Small intestine (tissue), 7 donors: Measurements from ENCODE around the gene SS18L1. TPM values are rescaled to one million over a fixed set of nuclear protein-coding genes. Genes with fewer than 3 reads are reported as not detected.

Experiments
- DNase-seq, 2 donors: peaks; one replicate each; pipeline versions ENCODE4 v3.0.0 to v3.0.0-alpha.2; 2013
- FAIRE-seq: peaks from 2 replicates; lab custom pipeline; 2012; peaks lifted over from hg19 to GRCh38; lab: Jason Lieb, UNC
- H3K27ac ChIP-seq, 3 donors: one replicate each; pipeline ENCODE4 v1.5.1; 2013; ENCODE audit warnings: low read length in 2 of 3, mild to moderate bottlenecking in 2 of 3, control low read depth in 1 of 3, inconsistent platforms in 1 of 3, low read depth in 1 of 3, moderate library complexity in 1 of 3
- H3K27me3 ChIP-seq, 3 donors: one replicate each; pipeline ENCODE4 v1.6.1; 2013; ENCODE audit warnings: low read length in 3 of 3, inconsistent platforms in 1 of 3; ENCODE audit not compliant: control insufficient read depth in 3 of 3, insufficient read depth in 3 of 3
- H3K36me3 ChIP-seq, 3 donors: one replicate each; pipeline ENCODE4 v1.6.1; 2013; ENCODE audit warnings: low read length in 3 of 3, inconsistent platforms in 1 of 3, low read depth in 1 of 3, mild to moderate bottlenecking in 1 of 3, moderate library complexity in 1 of 3; ENCODE audit not compliant: control insufficient read depth in 3 of 3, insufficient read depth in 2 of 3
- H3K4me1 ChIP-seq, 3 donors: one replicate each; pipeline ENCODE4 v1.6.1; 2013; ENCODE audit warnings: low read length in 2 of 3, inconsistent platforms in 1 of 3, low read depth in 1 of 3, mild to moderate bottlenecking in 1 of 3, moderate library complexity in 1 of 3; ENCODE audit not compliant: control insufficient read depth in 3 of 3, insufficient read depth in 2 of 3
- H3K4me3 ChIP-seq, 3 donors: one replicate each; pipeline ENCODE4 v1.5.1; 2013; ENCODE audit warnings: low read length in 3 of 3, control low read depth in 1 of 3, inconsistent platforms in 1 of 3, low read depth in 1 of 3, mild to moderate bottlenecking in 1 of 3, moderate library complexity in 1 of 3
- H3K9me3 ChIP-seq, 2 donors: one replicate each; pipeline ENCODE4 v1.6.1; 2013; ENCODE audit warnings: low read depth in 1 of 2, low read length in 1 of 2; ENCODE audit not compliant: control insufficient read depth in 2 of 2, insufficient read depth in 1 of 2
- WGBS, 3 donors: extraction: QIAGEN DNeasy Blood & Tissue Kit; methylation state at CpG; one replicate each; pipeline ENCODE4 v1.1.7; 2013; 5-methylcytosine and 5-hydroxymethylcytosine counted together
- polyA plus RNA-seq, 4 donors: library from polyadenylated mRNA; stranded (reverse) in 3 of 4; unstranded in 1 of 4; fragments of 200-250 nt in 3 of 4; fragments of 120-200 nt in 1 of 4; gene quantifications; one replicate each; pipeline versions ENCODE4 v1.2.1 to v1.2.3, GENCODE V29; 2013
- donor health status: healthy with polysubstance abuse.
- donor health status: control.
- donor health status: control.
- donor health status: Bipolar disorder and iron deficiency.
- donor health status: healthy.

Gene SS18L1
- polyA plus RNA-seq, 4 donors: 7.5 to 17.5 (median 11.3) TPM

DNA sequence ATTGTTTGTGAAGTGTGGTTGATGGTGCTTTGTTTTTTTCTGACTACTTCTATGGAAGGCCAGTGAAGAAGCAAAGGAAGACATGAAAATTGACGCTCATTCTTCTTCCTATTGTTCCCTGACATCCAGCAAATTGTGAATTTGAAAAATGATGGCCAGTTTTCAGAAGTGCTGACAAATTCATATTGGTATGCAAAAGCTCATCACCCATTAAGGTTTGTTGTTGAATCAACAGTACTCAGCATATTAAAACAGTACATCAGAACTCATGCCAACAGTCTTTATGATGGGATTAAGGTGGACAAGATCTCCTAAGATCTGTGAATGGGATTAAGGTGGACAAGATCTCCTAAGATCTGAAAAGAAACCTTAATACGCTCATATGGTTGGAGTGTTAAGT is 38.2 kb downstream of the SS18L1 start:
- WGBS, 3 donors: 87 to 93% (median 93%) methylated on average over 2 of the region's 2 CpGs
- Histone ChIP-seq H3K4me3 (peak overlapping the region in 1 of 3 donors; percentile 58), H3K36me3 (peaks cover 0 to 17% (median 0%) of the 10 kb centered on the region in 3 donors), H3K27ac (peak overlapping the region in 1 of 3 donors; percentile 20), H3K27me3 (no peaks in the 10 kb centered on the region), H3K9me3 (no peaks in the 10 kb centered on the region), H3K4me1 (peaks cover 3 to 6% (median 5%) of the 10 kb centered on the region in 3 donors)
- FAIRE-seq: no peak
- no peak for DNase-seq

DNA sequence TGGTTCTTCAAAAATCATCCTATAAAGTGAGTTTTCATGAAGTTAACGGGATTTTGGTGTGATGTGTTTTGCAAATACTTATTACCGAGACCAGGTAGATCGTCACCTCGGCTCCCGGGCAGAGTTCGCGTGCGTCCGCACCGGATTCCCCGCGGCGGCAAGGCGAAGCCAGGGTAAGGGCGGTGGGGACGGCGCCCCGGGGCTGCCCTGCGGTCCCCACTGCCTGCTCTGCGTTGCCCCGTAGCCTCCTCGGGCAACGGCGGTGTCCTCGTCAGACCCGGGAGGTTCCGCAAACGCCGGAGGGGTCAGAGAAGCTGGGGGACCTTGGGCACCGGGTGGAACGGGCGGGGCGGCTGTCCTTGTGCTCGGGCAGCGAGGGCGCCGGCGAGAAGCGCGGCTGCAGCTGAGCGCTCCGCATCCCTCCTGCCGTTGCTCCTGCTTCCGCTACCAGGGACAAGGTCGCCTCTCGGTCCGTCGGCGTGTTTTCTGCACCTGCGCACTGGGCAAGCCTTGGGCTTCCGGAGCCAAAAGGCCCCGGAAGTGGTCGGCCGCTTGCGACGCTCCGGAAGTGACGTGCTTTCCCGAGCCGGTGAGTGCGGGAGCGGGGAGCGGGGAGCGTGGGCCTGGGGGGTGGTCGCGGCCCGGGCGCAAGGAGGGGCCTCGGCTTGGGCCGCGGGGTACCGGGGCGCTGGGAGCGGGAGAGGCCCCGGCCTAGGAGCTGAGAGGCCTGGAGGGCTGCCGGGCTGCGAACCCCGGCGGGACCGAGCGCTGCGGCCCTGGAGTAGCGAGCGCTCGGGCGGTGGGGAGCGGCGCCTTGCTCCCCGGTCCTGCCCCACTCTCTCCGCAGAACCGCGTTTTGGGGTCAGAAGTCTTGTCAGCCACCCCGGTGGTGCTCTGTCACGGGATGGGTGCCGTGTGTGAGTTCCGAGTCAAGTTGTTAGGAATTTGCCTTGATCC is 39.2 kb downstream of the SS18L1 start, which contains the start of gene MTG2:
MTG2 (plus strand) TSS at position 560 of the 957 bp plus-strand sequence. CDS start 10,393 bp downstream, outside the sequence.
- WGBS, 3 donors: 0 to 1% (median 1%) methylated on average over 74 to 96 of the region's 96 CpGs
- no peaks in the 10 kb centered on the region for H3K9me3 ChIP-seq
- DNase-seq: peak; percentile 98
- no peaks in the 10 kb centered on the region for H3K27me3 ChIP-seq
- peak within 1 kb of the TSS; percentile 92 to 98 (median 93) for H3K27ac ChIP-seq
- H3K4me3 ChIP-seq: peak within 1 kb of the TSS; percentile 58 to 99 (median 65)
- H3K36me3 ChIP-seq: peaks cover 0 to 11% (median 0%) of the 10 kb centered on the region in 3 donors
- FAIRE-seq: no peak
- H3K4me1 ChIP-seq: peaks cover 3 to 6% (median 5%) of the 10 kb centered on the region in 3 donors

DNA sequence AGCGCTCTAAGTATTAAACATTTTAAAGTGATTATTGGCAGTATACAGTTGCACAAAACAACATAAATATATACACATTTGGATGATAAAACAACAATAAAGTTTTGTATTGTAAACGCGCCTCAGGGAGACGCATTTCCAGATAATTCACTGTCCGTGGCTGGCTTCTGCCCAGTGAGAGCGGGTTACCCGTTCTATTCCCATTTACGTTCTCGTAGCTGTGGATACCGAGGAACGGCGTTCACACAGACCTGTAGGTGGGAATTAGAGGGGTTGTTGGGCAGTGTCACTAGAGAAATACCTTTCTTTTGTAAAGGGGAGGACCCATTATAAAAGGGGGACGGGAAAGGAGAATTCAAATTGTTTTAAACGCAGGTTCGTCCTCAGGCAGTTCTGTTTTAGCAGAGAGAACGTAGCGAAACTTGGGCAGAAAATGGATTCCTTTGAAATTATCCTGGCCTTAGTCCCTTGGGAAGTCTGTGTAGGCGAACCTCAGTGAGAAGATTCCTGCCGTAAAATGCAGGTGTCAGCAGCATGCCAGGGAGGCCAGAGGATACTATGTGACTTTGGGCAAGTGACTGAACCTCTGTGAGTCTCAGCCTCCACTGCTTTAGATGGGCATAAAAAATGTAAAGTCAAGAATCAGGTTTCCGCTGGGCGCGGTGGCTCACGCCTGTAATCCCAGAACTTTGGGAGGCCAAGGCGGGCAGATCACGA is 40.0 kb downstream of the SS18L1 start:
- DNase-seq (no peak), FAIRE-seq (no peak)
- WGBS, 3 donors: 24 to 28% (median 26%) methylated on average over 25 of the region's 25 CpGs
- Histone ChIP-seq H3K4me1 (peaks cover 3 to 6% (median 5%) of the 10 kb centered on the region in 3 donors), H3K27me3 (no peaks in the 10 kb centered on the region), H3K4me3 (peak overlapping the region; percentile 58 to 99 (median 65)), H3K36me3 (peaks cover 0 to 8% (median 0%) of the 10 kb centered on the region in 3 donors), H3K9me3 (no peaks in the 10 kb centered on the region), H3K27ac (peak overlapping the region; percentile 15 to 98 (median 92))

DNA sequence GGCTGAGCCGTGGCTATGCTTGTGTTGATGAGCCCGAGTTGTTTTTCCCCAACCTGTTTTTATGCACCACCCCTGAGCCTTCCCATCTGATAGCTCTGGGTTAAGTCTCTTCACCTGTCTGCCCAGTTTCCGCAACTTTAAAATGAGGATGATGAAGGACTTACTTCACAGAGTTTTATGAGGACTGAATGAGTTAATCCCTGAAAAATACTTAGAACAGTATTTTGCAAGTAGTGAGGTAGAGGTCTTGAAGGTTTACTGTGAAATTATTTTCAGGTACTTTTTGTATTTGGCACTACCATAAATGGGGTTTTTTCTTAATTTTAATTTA is 42.5 kb downstream of the SS18L1 start:
- Histone ChIP-seq H3K4me3 (no peak overlapping the region), H3K9me3 (no peaks in the 10 kb centered on the region), H3K36me3 (peaks cover 0 to 12% (median 3%) of the 10 kb centered on the region in 3 donors), H3K4me1 (peaks cover 3 to 6% (median 5%) of the 10 kb centered on the region in 3 donors), H3K27me3 (no peaks in the 10 kb centered on the region), H3K27ac (no peak overlapping the region)
- FAIRE-seq: no peak
- no peak for DNase-seq
- 82 to 85% (median 83%) methylated on average over 3 of the region's 3 CpGs for WGBS, 3 donors

DNA sequence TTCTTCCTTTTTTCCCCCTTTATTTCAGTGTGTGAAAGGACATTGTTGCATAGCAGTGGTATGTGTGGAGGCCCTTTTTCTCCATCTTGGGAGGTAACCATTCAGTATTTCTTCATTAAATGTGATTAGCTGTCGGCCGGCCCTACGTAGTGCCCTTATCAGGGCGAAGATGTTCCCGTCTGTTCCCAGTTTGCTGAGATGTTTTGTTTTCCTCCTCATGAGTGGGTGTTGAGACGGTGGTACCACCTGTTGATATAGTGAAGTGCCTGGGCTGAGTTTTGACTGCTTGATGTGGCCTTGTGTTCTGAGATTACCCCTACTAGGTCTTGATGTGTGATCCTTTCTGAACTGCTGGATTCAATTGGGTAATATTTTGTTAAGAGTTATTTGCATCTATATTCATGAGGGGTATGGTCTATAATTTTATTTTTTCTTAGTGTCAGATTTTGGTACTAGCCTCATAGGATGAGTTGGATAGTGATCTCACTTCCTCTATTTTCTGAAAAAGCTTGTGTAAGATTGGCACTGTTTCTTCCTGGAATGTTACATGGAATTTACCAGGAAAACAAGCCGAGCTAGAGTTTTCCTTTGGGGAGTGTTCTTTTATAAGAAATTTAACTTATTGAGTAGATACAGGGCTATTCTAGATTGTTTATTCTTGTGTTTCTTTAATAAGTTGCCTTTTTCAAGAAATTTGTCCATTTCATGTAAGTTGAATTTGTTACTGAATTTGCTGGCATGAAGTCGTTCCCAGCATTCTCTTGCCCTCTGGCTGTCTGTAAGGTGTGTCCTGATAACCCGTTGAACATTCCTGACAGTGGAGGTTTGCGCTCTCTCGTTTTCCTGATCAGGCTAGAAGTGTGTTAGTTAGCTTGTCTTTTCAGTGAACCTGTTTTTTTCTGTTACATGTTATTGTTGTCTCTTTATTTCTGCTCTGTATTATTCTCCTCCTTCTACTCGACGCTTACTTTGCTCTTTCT is 43.6 kb downstream of the SS18L1 start:
- no peaks in the 10 kb centered on the region for H3K9me3 ChIP-seq
- no peaks in the 10 kb centered on the region for H3K27me3 ChIP-seq
- H3K4me3 ChIP-seq: no peak overlapping the region
- DNase-seq: peak; percentile 55 to 75
- FAIRE-seq: no peak
- H3K36me3 ChIP-seq: peaks cover 3 to 18% (median 3%) of the 10 kb centered on the region in 3 donors
- 54 to 73% (median 65%) methylated on average over 13 of the region's 13 CpGs for WGBS, 3 donors
- H3K4me1 ChIP-seq: peaks cover 3 to 6% (median 5%) of the 10 kb centered on the region in 3 donors
- H3K27ac ChIP-seq: peak overlapping the region in 1 of 3 donors; percentile 9

DNA sequence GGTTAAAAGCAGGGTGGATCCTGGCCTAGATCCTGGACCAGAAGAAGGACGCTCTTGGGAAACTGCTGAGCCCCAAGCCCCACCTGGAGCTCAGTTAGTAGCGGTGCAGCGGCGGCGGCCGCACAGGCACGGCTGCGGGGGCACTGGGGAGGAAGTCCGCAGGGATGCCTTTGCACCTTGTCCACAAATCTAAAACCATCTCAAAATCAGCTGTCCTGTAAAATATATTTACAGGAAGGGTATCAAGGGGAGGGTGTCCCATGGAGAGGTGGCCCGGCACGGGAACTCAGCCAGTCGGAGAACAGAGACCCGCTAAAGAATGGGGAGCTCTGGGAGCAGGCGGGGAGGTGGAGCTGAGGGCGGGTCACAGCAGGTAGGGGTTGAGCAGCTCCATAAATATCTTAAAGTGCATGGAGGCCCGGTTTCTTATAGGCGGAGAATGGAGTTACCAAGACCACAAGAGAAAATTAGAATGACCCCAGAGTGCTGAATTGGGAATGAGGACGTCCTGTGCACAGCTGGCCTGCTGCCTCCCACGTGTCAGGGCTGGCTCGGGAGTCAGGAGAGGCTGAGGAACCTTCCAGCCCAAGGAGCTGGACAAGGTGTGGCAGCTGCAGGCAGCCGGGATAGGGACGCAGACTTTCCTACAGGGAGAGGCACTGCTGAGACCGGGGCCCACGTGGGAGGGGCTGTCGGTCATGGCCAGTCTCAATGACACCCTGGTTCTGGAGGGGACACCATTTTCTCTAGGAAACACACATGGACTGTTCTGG is 47.3 kb downstream of the SS18L1 start:
- Histone ChIP-seq H3K4me3 (no peak overlapping the region), H3K27me3 (no peaks in the 10 kb centered on the region), H3K9me3 (no peaks in the 10 kb centered on the region), H3K36me3 (peaks cover 5 to 37% (median 6%) of the 10 kb centered on the region in 3 donors), H3K4me1 (no peaks in the 10 kb centered on the region), H3K27ac (no peak overlapping the region)
- DNase-seq (no peak), FAIRE-seq (no peak)
- WGBS, 3 donors: 90 to 93% (median 90%) methylated on average over 25 of the region's 25 CpGs

DNA sequence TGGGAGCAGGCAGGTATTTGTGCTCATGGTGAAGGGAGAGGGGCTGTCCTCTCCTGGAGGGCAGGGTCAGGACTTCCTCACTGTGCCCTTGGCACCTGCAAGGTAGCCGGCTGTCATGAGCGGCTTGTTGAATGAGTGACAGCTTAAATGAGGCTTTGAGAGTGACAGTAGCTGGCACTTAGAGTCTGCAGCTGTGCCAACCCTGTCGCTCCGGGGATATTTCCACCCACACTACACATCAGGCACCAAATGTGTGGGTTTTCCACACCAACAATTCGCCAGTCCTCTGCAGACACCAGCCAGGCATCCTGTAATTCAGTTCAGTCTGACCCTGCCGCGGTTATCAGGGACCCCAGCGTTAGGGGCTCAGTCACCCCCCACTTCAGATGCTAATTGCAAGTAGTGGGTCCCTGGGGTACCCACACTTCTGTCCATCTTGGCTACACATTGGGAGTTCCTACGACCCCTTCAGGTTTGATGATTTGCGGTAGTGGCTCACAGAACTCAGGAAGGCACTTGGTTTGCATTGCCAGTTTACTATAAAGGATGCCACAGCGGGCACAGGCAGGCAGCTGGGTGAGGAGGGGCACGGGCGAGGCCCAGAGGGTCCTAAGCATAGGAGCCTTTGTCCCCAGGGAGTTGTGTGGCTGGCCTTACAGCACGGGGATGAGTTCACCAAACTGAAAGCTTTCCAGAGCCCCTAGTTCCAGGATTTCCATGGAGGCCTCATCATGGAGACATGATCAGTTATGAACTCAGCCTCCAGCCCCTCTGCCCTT is 48.4 kb downstream of the SS18L1 start:
- no peaks in the 10 kb centered on the region for H3K27me3 ChIP-seq
- no peak overlapping the region for H3K4me3 ChIP-seq
- no peak for FAIRE-seq
- DNase-seq: no peak
- 88 to 90% (median 89%) methylated on average over 14 of the region's 14 CpGs for WGBS, 3 donors
- H3K36me3 ChIP-seq: peaks cover 5 to 42% (median 11%) of the 10 kb centered on the region in 3 donors
- no peaks in the 10 kb centered on the region for H3K4me1 ChIP-seq
- H3K9me3 ChIP-seq: no peaks in the 10 kb centered on the region
- H3K27ac ChIP-seq: no peak overlapping the region
